ENCODE results near the gene FAM107B. TPM values are rescaled to one million over a fixed set of nuclear protein-coding genes. Genes with fewer than 3 reads are reported as not detected.

The FAM107B gene
- total RNA-seq, 2 experiments from 2014 or later = 188 to 200 TPM

DNA sequence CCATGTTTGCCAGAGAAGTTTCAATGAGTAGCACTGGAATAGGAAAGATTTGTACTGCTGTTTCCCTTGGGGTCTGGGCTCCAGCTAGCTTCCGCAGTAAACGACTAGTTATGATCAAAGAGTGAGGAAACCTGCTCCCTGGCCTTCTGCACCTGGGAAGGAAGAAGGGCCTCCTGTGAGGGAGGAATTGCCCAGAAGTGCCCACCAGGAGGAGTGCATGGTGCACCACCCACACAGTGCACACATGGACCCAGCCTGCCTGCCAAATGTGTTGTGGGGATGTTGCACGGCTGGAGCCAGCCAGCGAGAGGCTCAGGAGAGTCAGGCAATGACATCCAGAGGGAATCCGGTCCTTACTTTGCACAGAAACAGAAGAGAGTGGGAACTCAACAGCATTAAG lies 27.0 kb upstream of the FAM107B start:
- Mint-ChIP-seq H3K9me3 (no peaks in the 10 kb centered on the region), H3K27me3 (peaks cover 15% of the 10 kb centered on the region), H3K36me3 (no peaks in the 10 kb centered on the region), H3K4me3 (no peak overlapping the region), H3K27ac (no peak overlapping the region), H3K4me1 (peaks cover 2% of the 10 kb centered on the region)
- DNase-seq (no peak), ATAC-seq (ENCODE audit: low read depth) (no peak)
- POLR2A ChIA-PET = no interaction called here

DNA sequence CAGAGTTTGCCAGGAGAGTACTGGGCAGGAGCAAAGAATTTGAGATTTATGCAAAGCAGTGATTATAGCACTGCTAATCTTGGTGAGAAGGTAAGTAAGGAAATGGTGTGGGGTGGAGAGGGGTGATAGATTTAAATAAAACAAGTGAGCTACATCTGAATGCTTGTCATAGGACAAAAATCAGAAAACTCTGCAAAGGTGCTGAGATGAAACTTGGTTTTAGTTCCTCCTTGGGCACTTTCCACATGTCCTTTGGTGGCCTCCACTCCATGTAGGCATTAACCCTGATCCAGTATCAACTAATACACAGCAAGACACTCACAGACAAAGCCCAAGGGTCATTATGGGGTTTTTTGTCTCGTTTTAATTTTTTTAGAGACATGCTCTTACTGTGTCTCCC lies 25.7 kb upstream of the FAM107B start:
- no peak overlapping the region for H3K4me3 Mint-ChIP-seq
- no peak for ATAC-seq (ENCODE audit: low read depth)
- no peak for DNase-seq
- H3K9me3 Mint-ChIP-seq = no peaks in the 10 kb centered on the region
- POLR2A ChIA-PET = interaction anchor here (0.6 kb wide), 1 partner anchor 347 kb away, joined by 3 read pairs; no protein-coding TSS in a partner anchor
- peaks cover 2% of the 10 kb centered on the region for H3K4me1 Mint-ChIP-seq
- H3K27me3 Mint-ChIP-seq = peaks cover 15% of the 10 kb centered on the region
- no peak overlapping the region for H3K27ac Mint-ChIP-seq
- H3K36me3 Mint-ChIP-seq = no peaks in the 10 kb centered on the region

DNA sequence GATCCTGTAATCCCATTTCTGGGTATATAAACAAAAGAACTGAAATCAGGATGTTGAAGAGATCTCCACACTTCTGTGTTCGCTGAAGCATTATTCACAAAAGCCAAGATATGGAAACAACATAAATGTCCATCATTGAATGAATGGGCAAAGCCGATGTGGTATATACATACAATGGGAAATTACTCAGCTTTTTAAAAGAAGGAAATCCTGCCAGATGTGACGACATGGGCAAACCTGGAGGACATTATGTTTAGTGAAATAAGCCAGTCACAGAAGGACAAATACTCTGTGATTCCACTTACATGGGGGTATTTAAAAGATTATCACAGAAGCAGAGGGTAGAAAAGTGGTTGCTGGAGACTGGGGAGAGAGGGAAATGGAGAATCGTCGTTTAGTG lies 23.9 kb upstream of the FAM107B start:
- DNase-seq (no peak), ATAC-seq (ENCODE audit: low read depth) (no peak)
- peaks cover 1% of the 10 kb centered on the region for H3K9me3 Mint-ChIP-seq
- POLR2A ChIA-PET = no interaction called here
- no peaks in the 10 kb centered on the region for H3K36me3 Mint-ChIP-seq
- no peak overlapping the region for H3K4me3 Mint-ChIP-seq
- H3K4me1 Mint-ChIP-seq = peaks cover 2% of the 10 kb centered on the region
- H3K27ac Mint-ChIP-seq = no peak overlapping the region
- peaks cover 10% of the 10 kb centered on the region for H3K27me3 Mint-ChIP-seq

- POLR2A ChIA-PET = no interaction called here
These were observed 13.2 kb upstream of the FAM107B start for GRCh38 chr10:14787938-14788337.

GRCh38 chr10:14784459-14785055 lies 9.9 kb upstream of the FAM107B start:
- H3K4me3 Mint-ChIP-seq = no peak overlapping the region
- peaks cover 6% of the 10 kb centered on the region for H3K4me1 Mint-ChIP-seq
- POLR2A ChIA-PET = no interaction called here
- H3K36me3 Mint-ChIP-seq = peaks cover 4% of the 10 kb centered on the region
- DNase-seq (no peak), ATAC-seq (ENCODE audit: low read depth) (no peak)
- H3K27ac Mint-ChIP-seq = no peak overlapping the region
- H3K27me3 Mint-ChIP-seq = no peaks in the 10 kb centered on the region
- peaks cover 8% of the 10 kb centered on the region for H3K9me3 Mint-ChIP-seq

More at GRCh38 chr10:14787938-14788337, 13.2 kb upstream of the FAM107B start:
- peaks cover under 1% of the 10 kb centered on the region for H3K4me1 Mint-ChIP-seq
- peaks cover 8% of the 10 kb centered on the region for H3K9me3 Mint-ChIP-seq
- H3K27ac Mint-ChIP-seq = no peak overlapping the region
- ATAC-seq (ENCODE audit: low read depth) = no peak
- no peak for DNase-seq
- peaks cover 4% of the 10 kb centered on the region for H3K36me3 Mint-ChIP-seq
- no peaks in the 10 kb centered on the region for H3K27me3 Mint-ChIP-seq
- H3K4me3 Mint-ChIP-seq = no peak overlapping the region

DNA sequence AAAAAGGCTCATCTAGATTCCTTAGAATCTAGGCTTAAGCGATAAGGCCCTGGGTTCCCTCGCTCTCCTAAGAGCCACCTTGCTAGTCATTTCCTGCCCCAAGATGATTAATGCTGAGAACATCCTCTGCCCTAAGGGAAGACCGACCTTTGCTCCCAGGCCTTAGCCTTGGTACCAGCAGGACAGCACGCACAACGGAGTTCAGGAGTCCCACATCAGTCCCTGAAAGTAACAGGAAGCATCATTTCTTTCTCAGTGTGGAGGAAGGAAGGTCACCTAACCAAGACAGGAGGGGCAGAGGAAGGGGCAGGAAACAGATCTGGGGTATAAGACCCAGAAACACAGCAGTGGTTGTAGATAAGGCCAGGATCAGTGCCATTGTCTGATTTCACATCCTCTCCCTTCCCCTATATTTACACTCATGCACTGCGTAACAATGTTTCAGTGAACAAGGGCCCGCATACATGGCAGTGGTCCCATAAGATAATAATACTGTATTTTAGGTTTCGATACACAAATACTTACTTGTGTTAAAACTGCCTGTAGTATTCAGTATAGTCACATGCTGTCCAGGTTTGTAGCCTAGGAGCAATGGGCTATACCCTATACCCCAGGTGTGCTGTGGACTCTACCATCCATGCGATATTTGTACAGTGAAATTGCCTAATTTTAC lies 8.1 kb upstream of the FAM107B start:
- DNase-seq = no peak
- Mint-ChIP-seq H3K9me3 (peaks cover 8% of the 10 kb centered on the region), H3K36me3 (peaks cover 4% of the 10 kb centered on the region), H3K4me1 (peaks cover 8% of the 10 kb centered on the region), H3K27me3 (no peaks in the 10 kb centered on the region), H3K4me3 (no peak overlapping the region), H3K27ac (peak overlapping the region; percentile 39)
- ATAC-seq (ENCODE audit: low read depth) = peak; percentile 39
- POLR2A ChIA-PET = no interaction called here

- POLR2A ChIA-PET = no interaction called here
- Mint-ChIP-seq H3K4me3 (no peak overlapping the region), H3K27ac (no peak overlapping the region), H3K9me3 (peaks cover 8% of the 10 kb centered on the region), H3K4me1 (peaks cover 8% of the 10 kb centered on the region), H3K27me3 (no peaks in the 10 kb centered on the region), H3K36me3 (peaks cover 4% of the 10 kb centered on the region)
- ATAC-seq (ENCODE audit: low read depth) (no peak), DNase-seq (no peak)
These were observed 7.1 kb upstream of the FAM107B start for GRCh38 chr10:14781763-14782162.

- Mint-ChIP-seq H3K4me1 (peaks cover 8% of the 10 kb centered on the region), H3K27me3 (no peaks in the 10 kb centered on the region), H3K36me3 (peaks cover under 1% of the 10 kb centered on the region), H3K4me3 (no peak overlapping the region), H3K9me3 (no peaks in the 10 kb centered on the region), H3K27ac (no peak overlapping the region)
- POLR2A ChIA-PET = no interaction called here
- ATAC-seq (ENCODE audit: low read depth) (no peak), DNase-seq (no peak)
These were observed 4.4 kb upstream of the FAM107B start for GRCh38 chr10:14779001-14779651.

GRCh38 chr10:14776546-14776945 lies 1.8 kb upstream of the FAM107B start:
- ATAC-seq (ENCODE audit: low read depth) (no peak), DNase-seq (no peak)
- POLR2A ChIA-PET = no interaction called here
- Mint-ChIP-seq H3K9me3 (no peaks in the 10 kb centered on the region), H3K27ac (no peak overlapping the region), H3K27me3 (no peaks in the 10 kb centered on the region), H3K36me3 (no peaks in the 10 kb centered on the region), H3K4me1 (peaks cover 5% of the 10 kb centered on the region), H3K4me3 (no peak overlapping the region)

DNA sequence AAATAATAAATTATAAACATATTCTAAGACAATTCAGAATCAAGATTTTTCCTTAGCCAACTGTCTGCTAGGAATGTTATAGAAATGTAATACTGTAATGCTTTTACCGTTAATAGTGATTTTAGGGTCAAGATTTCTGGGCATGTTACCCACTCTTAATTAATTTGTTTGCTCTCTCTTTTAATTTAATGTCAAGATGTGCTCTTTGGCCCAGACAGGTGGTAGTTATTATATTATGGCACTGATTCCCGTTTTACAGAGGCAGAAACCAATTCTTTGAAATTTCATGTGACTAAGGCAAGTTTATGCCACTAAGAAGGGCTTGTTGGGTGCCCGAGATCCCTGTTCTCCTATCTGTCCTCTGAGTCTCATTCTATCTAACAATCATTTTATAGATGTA lies 959 bp upstream of the FAM107B start:
- DNase-seq (no peak), ATAC-seq (ENCODE audit: low read depth) (no peak)
- H3K36me3 Mint-ChIP-seq = no peaks in the 10 kb centered on the region
- H3K4me3 Mint-ChIP-seq = no peak overlapping the region
- H3K9me3 Mint-ChIP-seq = no peaks in the 10 kb centered on the region
- POLR2A ChIA-PET = no interaction called here
- no peaks in the 10 kb centered on the region for H3K27me3 Mint-ChIP-seq
- H3K4me1 Mint-ChIP-seq = peaks cover 5% of the 10 kb centered on the region
- H3K27ac Mint-ChIP-seq = no peak overlapping the region

DNA sequence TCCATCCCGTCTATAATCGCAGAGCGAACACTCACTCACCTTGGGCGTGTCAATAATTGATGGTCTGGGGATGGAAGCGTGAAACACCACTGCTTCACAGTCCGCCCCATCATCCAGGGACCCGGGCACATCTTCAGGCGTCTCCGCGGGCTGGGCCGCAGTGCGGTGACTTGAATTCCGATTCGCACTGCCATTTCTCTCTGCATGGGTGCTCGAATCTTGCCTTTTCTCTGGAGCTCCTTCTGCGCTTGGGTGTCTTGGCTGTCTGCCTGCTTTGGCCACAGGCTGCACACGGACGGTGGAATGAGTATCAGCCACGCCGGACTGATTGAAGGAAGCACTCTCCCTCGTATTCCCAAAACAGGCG lies 500 bp downstream of the FAM107B start:
- no peak for DNase-seq
- no peak for ATAC-seq (ENCODE audit: low read depth)
- H3K4me3 Mint-ChIP-seq = no peak overlapping the region
- POLR2A ChIA-PET = no interaction called here
- H3K27ac Mint-ChIP-seq = no peak overlapping the region
- no peaks in the 10 kb centered on the region for H3K9me3 Mint-ChIP-seq
- H3K27me3 Mint-ChIP-seq = no peaks in the 10 kb centered on the region
- peaks cover 5% of the 10 kb centered on the region for H3K4me1 Mint-ChIP-seq
- H3K36me3 Mint-ChIP-seq = no peaks in the 10 kb centered on the region

DNA sequence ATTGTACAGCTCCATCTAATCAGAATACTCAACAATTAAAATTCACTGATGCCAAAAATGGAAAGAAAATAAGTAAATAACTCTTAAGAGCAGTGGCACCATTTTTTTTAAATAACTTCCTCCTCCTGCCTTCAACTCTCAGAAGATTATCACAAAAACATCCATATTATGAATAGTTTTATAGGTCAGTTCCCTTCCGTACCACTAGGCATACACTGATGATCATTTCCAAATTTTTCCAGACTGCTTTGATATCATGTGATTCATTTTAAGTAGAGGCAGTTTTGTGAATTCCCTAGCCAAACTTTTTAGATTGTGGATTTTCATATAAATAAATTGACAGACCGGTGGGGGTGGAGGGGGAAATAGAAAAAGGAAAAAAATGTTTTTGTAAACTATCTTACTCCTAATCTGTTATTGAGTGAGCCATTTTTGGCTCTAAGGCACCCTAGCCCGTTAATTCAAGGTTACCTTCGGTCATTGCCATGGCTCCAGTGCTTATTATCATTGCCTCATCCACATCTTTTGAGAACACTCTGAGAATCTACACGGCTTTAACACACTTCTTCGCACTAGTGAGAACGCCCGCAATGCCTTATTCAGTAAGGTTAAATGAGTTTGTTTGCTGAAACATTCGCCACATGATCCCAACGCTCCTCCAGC lies 1.0 kb downstream of the FAM107B start:
- Mint-ChIP-seq H3K4me3 (no peak overlapping the region), H3K9me3 (no peaks in the 10 kb centered on the region), H3K27ac (no peak overlapping the region), H3K27me3 (no peaks in the 10 kb centered on the region), H3K4me1 (peaks cover 5% of the 10 kb centered on the region), H3K36me3 (no peaks in the 10 kb centered on the region)
- DNase-seq = no peak
- POLR2A ChIA-PET = no interaction called here
- no peak for ATAC-seq (ENCODE audit: low read depth)

- ATAC-seq (ENCODE audit: low read depth) (no peak), DNase-seq (no peak)
- Mint-ChIP-seq H3K27me3 (peaks cover 2% of the 10 kb centered on the region), H3K4me3 (no peak overlapping the region), H3K36me3 (no peaks in the 10 kb centered on the region), H3K27ac (no peak overlapping the region), H3K9me3 (no peaks in the 10 kb centered on the region), H3K4me1 (peaks cover 3% of the 10 kb centered on the region)
- POLR2A ChIA-PET = no interaction called here
These were observed 2.3 kb downstream of the FAM107B start for GRCh38 chr10:14772399-14772798.

DNA sequence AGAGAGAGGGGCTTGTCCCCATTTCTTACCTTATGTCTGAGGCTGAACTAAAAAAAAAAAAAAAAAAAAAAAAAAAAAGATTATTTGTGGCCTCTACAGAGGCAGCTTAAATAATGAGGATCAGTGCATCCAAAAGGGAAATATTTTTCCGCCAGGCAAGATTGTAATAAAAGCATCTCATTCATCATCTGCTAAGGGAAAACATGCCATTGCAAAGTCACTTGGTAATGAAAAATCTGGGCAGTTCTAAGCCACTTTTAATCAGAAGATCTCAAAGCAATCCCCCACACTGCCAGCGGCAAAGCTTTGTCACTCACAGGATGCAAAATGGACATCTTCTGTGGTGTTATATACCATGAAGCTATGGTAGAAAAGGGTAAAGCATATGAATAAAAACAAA lies 3.8 kb downstream of the FAM107B start:
- H3K27me3 Mint-ChIP-seq = peaks cover 6% of the 10 kb centered on the region
- no peak overlapping the region for H3K4me3 Mint-ChIP-seq
- H3K9me3 Mint-ChIP-seq = no peaks in the 10 kb centered on the region
- peaks cover 3% of the 10 kb centered on the region for H3K4me1 Mint-ChIP-seq
- no peak for ATAC-seq (ENCODE audit: low read depth)
- no peaks in the 10 kb centered on the region for H3K36me3 Mint-ChIP-seq
- POLR2A ChIA-PET = no interaction called here
- no peak overlapping the region for H3K27ac Mint-ChIP-seq
- DNase-seq = no peak
